NCI-H510A treated with DMSO at 0.1 percent for 48 hours (cell line): Measurements from ENCODE around the gene SGK1.
"Not testable (repeated sequence)": the region's sequence is repeated elsewhere in the genome, so short reads cannot be mapped to it uniquely, and the experiment has no call there.

Experiments
- DNase-seq: peaks from one replicate; lab custom pipeline; 2025; lab: John Stamatoyannopoulos, UW

SGK1 gene

DNA sequence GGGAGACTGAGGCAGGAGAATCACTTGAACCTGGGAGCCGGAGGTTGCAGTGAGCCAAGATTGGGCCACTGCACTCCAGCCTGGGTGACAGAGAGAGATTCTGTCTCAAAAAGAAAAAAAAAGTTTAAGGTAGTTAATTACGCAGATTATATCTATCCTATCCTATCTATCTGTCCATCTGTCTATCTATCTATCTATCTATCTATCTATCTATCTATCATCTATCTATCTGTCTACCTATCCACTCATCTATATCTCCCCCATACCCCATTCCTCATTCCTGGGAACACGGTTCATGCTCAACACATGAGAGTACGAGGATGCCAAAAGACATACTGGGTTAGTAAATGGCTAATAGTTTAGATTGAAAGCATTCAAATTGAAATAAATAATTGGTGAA, 8.3 kb upstream of the SGK1 start:
- DNase-seq: not testable (repeated sequence)

DNA sequence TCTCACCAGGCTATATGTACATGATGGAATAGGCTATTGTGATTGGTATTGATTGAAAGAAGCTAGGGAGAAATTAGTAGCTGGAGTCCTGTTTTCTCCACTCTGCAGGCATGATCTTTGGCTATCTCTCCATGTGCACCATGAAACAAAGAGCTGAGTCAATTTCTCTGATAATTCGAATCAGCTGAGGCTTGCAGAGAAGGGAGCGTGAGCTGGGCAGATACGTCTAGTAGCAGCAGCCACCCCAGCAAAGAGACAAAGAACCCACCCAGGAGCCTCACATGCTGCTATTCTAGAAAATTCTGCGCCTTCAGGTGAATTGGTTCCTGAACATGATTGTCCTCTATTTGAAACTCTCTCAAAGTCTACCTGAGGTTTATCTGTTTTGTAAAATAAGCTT, 6.9 kb upstream of the SGK1 start:
- DNase-seq: no peak

DNA sequence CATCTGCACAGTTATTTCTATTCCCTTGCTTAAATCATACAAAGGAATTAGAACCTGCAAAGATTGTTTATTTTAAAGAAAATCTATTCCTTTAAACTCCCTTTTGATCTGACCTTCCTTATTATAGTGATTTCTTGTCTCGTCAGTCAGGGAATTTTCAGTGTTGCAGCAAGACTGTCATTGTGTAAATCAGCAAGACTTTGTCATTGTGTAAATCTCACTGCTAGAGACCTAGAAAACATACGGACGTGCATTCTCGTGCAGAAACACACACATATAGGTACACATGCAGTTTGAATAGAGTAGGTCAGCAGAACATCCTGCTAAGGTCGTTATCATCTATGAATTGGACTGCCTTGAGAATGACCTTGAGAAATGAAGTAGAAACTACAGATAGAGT, 6.2 kb upstream of the SGK1 start:
- no peak for DNase-seq

DNA sequence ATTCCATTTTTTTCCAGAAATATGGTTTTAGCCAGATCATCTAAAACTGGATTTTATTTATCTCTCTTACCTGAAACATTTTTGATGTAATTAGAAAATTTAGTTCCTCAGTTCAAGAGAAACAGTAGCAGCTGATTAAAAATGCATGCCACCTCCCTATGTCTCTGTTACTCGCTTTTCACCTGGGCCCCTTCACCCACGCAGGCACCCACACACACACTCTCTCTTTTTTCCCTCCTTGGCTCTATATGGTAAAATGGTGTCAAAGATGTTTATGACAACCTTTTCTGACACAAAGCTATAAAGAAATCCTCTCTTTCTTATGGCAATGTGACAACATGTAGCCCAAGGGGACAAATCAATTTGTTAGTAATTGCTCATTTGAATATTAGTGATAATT, 5.8 kb upstream of the SGK1 start:
- no peak for DNase-seq

DNA sequence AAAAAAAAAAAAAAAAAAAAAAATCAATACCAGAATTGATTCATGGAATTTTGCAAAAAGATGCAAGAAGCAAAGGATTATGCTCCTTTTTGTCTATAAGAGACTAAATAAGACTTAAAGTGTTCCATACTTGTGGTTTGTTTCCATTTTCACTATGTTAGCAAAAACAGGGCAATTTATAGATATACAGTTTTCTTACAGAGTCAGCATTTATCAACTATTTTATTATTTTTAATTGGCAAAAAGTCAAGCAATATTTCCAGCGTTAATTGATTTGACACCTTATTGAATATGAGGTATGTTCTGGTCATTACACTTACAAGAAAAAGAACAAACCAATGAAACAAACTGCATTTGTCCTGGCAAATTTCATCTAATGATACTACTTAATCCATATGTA, 5.4 kb upstream of the SGK1 start:
- no peak for DNase-seq

DNA sequence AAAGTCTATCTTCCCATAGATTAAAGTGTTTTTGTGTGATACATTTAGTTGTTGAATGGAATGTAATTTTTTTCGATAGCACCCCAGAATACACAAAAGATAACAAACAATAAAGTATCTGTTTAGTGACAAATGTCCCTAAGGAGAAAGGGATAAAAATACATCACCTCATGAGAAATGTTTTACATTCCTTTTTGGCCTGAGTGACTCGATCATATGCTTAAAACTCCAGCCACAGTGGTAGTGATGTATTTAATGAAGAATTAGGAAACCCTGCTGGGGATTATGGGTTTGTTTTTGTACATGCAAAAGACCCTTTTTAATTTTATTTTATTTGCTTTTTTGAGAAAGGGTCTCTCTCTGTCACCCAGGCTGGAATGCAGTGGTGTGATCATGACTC, 4.3 kb upstream of the SGK1 start:
- DNase-seq: no peak

DNA sequence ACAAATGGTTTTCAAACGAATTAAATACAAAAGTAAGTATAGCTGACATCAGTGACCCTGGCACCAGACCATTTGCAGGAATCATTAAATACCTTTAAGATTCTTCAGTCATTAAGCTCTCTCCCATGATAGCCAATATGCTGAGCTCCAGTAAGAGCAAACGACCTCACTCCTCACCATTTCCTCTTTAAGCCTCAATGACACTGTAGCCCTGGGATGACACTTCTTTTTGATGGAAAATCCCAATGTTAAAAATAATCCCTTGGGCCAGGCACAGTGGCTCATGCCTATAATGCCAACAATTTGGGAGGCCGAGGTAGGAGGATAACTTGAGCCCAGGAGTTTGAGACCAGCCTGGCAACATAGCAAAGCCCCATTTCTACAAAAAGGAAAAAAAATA, 3.3 kb upstream of the SGK1 start:
- no peak for DNase-seq

DNA sequence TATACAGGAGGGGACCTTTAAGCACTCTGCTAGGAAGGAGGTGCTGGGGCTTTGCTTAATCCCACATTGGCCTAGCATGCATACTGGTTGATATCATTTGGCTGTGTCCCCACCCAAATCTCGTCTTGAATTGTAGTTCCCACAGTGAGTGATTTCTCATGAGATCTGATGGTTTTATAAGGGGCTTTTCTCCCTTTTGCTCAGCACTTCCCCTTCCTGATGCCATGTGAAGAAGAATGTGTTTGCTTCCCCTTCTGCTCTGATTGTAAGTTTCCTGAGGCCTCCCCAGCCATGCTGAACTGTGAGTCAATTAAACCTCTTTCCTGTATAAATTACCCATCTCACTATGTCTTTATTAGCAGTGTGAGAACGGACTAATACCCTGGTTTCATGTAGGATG, 1.8 kb upstream of the SGK1 start:
- DNase-seq: not testable (repeated sequence)

DNA sequence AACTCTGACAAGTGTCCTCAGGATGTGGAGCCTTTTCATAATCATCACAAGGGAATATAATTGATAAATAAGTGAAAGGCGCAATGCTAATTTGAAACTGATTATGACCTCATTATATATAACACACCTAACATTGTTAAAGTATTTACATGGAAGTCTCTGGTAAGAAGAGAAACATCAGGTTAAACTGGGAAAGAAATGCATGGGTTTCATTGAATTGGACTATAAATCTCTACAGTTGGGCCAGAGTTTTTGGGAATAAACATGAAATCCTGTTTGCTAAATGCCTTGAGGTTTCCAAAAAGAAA, 1.0 kb upstream of the SGK1 start:
- DNase-seq: no peak

DNA sequence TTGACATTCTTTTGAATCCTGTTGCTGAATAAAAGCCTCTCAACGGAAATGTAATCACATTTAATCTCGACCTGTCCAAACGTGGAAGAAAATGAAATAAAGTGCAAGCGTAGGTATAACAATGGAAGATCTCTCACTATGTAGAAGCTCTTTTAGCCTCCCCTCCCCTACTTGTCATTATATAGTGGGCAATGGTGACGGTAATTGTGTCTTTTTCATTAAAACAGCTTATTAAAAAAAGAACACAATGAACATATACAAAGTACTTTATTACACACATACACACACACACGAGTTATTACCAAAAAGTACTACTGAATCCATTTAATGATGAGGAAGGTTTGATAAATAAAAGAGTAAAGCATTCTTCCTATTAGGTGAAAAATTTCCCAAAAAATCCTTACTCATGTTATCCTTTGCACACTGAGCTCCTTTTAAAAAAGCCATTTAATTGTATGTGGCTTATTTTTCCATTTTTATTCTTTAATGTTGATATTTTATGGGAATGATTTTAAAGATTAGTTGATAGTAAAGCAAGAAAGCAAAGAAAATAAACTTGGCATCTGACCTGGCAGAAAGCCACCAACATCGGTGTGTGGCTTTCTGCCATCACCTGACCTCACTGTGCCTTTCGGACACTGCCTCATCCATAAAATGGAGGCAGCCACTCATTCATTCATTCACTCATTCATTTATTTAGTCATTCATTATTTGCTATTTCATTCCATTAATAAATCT, 493 bp upstream of the SGK1 start:
- no peak for DNase-seq

DNA sequence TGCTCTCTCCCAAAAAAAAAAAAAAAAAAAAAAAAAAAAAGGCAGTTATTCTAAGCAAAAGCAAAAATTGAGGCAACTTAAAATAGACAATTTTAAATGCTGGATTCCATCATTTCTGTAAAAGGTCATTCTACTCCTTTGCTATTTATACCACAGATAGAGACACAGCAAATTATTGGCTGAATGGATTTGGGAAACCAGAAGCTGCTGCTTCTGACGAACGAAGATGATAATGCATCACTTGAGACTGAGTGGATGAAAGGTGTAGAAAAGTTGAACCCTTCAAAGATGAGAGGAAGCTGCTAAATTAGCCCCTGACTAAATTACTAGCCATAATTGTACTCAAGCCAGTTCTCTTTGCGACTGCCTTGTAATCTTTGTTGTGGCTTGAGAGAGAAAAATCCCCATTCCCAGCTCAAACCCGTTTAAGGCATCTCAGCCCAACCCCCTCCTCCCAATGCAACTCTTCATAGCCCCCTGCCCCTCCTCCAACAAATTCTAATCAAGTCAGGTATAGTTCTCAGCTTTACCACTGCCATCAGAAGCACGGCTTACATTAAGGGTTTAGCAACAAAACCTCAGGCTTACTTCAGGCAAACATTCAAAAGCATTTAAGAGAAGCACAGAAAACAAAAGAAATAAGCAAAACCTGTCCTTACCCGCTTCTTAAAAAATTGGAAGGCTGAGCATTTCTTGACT, 1.0 kb downstream of the SGK1 start:
- no peak for DNase-seq

DNA sequence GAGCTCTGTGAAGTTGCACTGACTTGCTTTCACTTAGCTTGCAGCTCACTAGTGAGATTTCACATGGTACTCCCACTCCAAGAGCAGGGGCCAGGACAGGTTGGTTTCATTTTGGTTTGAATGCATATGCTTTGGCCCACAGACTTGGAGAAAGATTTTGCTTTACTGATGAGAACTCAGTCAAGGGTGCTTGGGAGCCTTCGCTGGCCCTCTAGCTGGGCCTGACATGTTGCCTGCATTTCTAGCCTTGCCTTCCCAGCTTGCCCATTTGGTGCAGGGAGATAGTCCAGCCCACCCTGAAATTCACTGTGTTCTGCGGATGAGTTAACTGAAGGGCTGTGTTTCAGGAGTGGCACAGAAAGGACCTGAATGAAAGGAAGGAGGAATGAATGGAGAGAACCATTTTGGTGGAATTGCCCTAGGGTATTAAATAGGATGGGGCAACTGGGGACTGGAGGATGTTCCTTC, 1.9 kb downstream of the SGK1 start:
- no peak for DNase-seq

DNA sequence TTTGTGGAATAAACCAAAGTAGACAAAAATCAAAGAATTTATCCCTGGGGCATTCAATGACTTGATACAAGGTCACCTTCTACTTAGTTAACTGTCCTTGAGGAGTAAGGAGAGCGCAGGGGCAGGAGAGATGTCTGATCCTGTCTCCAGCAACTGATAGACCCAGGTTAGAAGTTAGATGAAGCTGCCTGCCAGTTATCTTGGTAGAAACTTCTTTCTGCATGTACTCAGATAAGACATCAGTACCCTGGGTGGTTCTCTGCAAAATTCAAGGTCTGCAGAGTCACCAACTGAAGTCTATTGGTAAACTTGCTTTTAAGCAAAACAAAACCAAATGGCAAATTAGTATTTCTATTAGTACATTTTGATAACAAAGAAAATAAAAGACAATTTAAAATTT, 2.7 kb downstream of the SGK1 start:
- DNase-seq: no peak

DNA sequence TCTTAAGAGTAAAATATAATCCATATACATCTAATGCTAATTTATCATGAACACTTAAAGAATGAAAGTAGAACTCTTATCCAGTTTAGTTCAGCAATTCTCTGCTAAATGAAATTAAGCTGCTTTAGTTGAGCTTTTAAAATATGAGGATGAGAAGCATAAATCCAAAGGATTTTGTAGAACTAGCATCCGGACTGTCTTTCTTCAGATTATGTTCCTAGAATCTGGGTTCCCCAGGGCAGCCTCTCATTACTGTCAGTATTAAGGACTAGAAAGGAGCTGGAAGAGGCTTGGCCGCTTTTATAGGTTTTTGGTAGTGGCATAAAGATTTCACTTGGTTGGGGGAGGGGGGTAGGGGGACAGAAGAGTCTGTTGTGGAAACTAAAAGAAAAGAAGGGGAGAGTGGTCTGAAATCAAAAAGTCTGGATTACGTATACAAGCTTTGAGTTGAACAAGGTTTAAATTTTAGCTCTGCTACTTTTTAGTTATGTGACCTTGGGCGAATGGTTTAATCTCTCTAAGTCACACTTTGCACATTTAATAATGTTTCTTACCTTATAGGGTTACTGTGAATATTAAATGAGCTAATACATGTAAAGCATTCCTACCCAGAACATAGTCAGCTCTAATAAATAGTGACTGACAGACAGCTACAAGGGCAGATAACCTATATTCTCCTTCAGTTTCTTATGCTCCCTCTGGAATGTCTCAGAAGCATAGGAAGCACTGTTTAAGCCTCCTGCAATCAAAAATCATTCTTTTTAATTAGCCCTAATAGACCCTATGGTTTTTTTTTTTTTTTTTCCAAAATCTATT, 3.7 kb downstream of the SGK1 start:
- no peak for DNase-seq

DNA sequence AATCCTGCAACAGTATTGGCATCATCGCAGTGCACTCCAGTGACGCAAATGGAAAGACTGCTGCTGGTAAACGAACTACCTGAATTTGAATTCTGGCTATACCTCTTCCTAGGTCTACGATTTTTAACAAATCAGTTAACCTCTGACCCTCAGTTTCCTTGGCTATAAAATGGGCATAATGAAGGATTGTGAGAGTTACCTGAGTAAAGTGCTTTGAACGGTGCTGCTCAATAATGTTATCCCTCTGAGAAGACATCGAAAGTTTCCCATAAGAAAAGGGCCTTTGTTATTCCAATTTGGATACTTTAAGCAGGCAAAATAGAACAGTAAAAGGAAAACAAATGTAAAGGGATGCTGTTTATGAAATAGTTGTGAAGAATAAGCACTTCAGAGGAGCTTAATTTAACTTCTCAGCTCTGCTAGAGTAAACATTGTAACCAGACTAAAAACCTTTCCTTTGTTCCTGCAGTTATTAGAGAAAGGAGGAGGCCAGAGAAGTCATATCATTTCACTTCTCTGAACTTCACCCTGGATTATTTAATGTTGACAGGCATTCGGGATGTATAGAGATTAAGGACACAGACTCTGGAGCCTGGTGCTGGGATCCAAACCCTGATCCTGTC, 5.8 kb downstream of the SGK1 start:
- DNase-seq: no peak

DNA sequence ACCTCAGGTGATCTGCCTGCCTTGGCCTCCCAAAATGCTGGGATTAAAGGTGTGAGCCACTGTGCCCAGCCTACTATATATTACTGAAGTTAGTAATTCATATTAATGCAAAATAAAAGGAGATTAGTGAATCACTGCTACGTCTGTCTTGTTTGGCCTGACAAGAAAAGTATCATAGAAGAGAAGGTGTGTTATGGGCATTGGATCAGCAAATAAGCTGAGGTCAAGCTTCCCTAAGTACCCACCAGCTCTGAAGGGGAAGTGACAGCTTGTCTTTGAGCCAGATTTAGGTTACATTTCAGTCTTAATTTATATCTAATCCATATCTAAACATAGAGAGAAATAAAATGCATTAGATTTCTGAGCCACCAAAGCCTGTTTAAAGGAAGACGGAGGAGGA, 7.1 kb downstream of the SGK1 start:
- no peak for DNase-seq

DNA sequence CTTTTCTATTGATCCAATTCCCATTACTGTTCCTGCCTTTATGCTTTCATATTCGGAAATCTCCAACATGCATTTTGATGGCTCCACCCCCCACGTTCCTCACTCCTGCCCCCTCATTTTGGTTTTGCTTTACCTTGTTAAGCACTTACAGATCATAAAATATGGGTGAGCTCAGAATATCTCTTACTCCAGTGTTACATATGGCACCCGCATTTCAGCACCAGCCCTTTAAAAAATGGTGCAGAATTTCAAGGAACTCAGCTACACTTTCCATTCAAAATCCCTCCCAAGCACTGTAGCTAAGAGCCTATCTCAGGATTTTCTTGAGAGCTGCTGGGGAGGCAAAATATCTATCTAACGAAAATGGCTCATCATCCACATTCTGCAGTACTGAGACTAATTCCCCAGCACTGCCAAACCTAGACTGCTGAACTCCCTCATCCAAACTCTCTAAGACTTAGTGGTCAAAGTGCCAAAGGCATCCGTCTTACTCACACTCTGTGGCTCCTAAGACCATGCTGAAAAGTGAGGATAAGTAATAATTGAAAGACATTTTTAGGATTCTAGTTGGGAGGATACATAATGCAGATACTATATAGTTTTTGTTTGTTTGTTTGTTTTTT, 7.8 kb downstream of the SGK1 start:
- no peak for DNase-seq

DNA sequence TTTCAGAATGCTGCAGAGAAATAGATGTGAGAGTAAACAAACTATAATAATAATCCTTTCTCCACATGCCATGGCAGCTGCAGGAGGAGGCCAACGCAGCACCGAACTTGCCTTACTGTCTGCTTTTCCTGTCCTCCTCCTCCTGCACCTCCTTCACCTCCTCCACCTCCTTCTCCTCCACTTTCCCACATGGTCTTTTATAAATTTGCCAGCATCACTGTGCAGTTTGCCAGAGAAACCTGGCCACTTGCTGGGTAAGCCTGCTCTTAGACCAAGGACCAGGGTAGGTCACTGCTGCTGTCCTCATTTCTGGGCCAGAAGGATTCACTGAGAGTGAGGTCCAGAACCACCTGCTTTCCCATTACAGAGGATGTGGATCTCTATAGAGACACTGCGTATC, 8.7 kb downstream of the SGK1 start:
- no peak for DNase-seq

DNA sequence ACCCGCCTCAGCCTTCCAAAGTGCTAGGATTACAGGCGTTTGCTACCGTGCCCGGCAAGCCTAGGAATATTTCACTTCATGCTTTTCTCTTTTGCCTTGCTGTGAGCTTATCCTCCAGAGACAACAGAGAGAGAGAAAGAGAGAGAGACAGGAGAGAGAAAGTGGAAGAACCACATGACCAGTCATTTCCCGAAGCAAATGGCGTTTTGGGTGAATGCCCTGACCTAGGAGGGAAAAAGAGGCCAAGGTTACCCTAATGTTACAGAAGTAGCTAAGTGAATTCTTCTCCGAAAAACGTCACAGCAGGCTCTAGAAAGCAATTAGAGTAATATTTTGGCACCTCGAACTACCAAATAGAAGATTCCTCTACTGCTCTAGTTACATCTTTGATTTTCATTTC, 9.1 kb downstream of the SGK1 start:
- DNase-seq: no peak

DNA sequence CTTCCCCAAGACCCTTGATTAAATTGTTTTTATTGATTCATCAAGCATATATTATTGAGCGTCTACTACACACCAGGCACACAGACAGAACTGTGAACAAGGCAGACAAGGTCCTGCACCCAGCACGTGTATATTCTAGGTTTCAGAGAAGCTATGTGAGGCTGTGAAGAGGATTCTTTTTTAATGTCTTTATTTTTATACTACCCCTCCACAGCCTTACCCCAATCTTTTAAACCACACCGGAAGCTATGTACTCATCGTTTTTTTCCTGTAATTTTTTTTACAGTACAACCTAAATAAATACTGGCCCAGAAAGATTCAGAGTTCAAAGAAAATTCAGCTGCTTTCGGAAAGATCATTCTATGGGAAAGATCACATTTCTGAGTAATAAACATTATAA, 10.0 kb downstream of the SGK1 start:
- no peak for DNase-seq

DNA sequence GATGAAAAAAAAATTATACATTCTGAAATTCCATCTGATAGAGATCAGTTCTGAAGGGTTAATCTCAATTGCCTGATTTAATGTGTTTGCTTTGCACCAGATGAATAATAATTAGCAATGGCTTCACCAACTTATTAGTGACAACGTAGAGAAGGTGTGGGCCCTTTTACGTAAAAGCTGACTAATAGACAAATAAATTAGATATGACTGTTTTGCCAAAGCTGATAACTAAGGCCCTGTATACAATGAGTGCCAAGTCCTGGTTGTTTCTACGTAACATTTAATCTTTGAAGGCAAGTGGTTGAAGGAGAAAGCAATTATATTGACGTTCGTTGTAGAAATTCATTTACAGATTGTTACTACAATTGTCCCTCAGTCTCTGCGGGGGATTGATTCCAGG, 10.8 kb downstream of the SGK1 start:
- no peak for DNase-seq

DNA sequence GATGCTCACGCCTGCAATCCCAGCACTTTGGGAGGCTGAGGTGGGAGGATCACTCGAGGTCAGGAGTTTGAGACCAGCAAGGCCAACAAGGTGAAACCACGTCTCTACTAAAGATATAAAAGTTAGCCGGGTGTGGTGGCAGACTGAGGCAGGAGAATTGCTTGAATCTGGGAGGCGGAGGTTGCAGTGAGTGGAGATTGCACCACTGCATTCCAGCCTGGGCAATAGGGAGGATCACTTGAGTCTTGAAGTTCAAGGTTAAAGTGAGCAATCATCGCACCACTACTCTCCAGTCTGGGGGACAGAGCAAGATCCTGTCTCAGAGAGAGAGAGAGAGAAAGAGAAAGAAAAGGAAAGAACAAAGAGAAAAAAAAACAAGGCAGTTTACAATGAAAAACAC, 13.5 kb downstream of the SGK1 start:
- not testable (repeated sequence) for DNase-seq
